K562 (cell line): ENCODE results near the gene TLE6. TPM values are rescaled to one million over a fixed set of nuclear protein-coding genes. Genes with fewer than 3 reads are reported as not detected.
"Not testable (repeated sequence)": the region's sequence is repeated elsewhere in the genome, so short reads cannot be mapped to it uniquely, and the experiment has no call there.

Source experiments
- ATAC-seq: fragments of 200-7000 bp; cut with Tn5 transposase; 3 replicates; pipeline ENCODE4 v1.9.1; 2020; ENCODE audit warnings: moderate library complexity
- BruUV-seq: library from RNA; stranded (reverse); fragments of 400-500 nt; replicated peaks from 2 replicates; lab custom pipeline; 2021; lab: Mats Ljungman, UMichigan
- CTCF ChIA-PET: fragments of 300-600 bp; formaldehyde crosslinking; extraction: SDS; loops from one replicate; lab custom pipeline; 2021; ENCODE audit warnings: low intra/inter-chr PET ratio; lab: Yijun Ruan, JAX
- POLR2A ChIA-PET: fragments of 300-600, 350-650 bp; sonication (Branson Sonifier 250); formaldehyde crosslinking; extraction: SDS; loops from one replicate; lab custom pipeline; 2021; ENCODE audit warnings: antibody characterized with exemption, inconsistent platforms; lab: Yijun Ruan, JAX
- DNase-seq, 4 experiments: peaks; one replicate each; pipeline versions ENCODE4 v3.0.0 to v3.0.0-alpha.2; 2011 to 2018; ENCODE audit warnings: low spot score in 3 of 4, mixed read lengths in 3 of 4; ENCODE audit errors: extremely low read depth in 1 of 4
- FAIRE-seq: peaks from 2 replicates; lab custom pipeline; 2011; peaks lifted over from hg19 to GRCh38; lab: Jason Lieb, UNC
- H2AFZ ChIP-seq: 2 replicates; pipeline ENCODE4 v1.6.0; 2011; ENCODE audit warnings: low read depth, low read length, control low read depth, inconsistent platforms
- H3K27ac ChIP-seq: fragments of 200-600 bp; 3 replicates; pipeline ENCODE4 v1.8.0; 2011; ENCODE audit warnings: low read depth, mild to moderate bottlenecking, control low read depth, inconsistent platforms, low read length, moderate library complexity, mixed read lengths; ENCODE audit errors: extremely low read depth
- H3K27me3 ChIP-seq, 2 experiments: fragments of 300-600 bp in 1 of 2; 2 replicates in 1 of 2; 3 replicates in 1 of 2; pipeline versions ENCODE4 v1.6.0 to v1.8.0; 2011; ENCODE audit warnings: inconsistent platforms in 2 of 2, low read length in 2 of 2, mild to moderate bottlenecking in 1 of 2, mixed read lengths in 1 of 2, moderate library complexity in 1 of 2; ENCODE audit not compliant: control insufficient read depth in 2 of 2, insufficient read depth in 2 of 2
- H3K36me3 ChIP-seq: fragments of 300-600 bp; 3 replicates; pipeline ENCODE4 v1.8.0; 2011; ENCODE audit warnings: mild to moderate bottlenecking, low read length, inconsistent platforms; ENCODE audit not compliant: control insufficient read depth, insufficient read depth
- H3K4me1 ChIP-seq, 2 experiments: fragments of 200-600 bp in 1 of 2; replicated peaks in 1 of 2; 2 replicates in 1 of 2; 3 replicates in 1 of 2; pipeline versions ENCODE4 v1.5.1 to v1.8.0; 2011; ENCODE audit warnings: inconsistent platforms in 2 of 2, low read length in 2 of 2, mild to moderate bottlenecking in 1 of 2, mixed read lengths in 1 of 2, moderate library complexity in 1 of 2; ENCODE audit not compliant: control insufficient read depth in 2 of 2, insufficient read depth in 2 of 2
- H3K4me2 ChIP-seq: 2 replicates; pipeline ENCODE4 v1.6.1; 2011; ENCODE audit warnings: low read length, control low read depth, inconsistent platforms, mixed read lengths; ENCODE audit not compliant: insufficient read depth
- H3K4me3 ChIP-seq: fragments of 200-600 bp; sonication (generic), shearing (Covaris generic); 2 replicates; pipeline ENCODE4 v1.5.1; 2016; ENCODE audit warnings: control low read depth, inconsistent platforms
- H3K79me2 ChIP-seq: fragments of 200-600 bp; 3 replicates; pipeline ENCODE4 v1.8.0; 2011; ENCODE audit warnings: low read length, inconsistent platforms; ENCODE audit not compliant: control insufficient read depth, insufficient read depth
- H3K9ac ChIP-seq, 2 experiments: 2 replicates each; pipeline versions ENCODE4 v1.6.0 to v1.6.1; 2011; ENCODE audit warnings: low read depth in 2 of 2, low read length in 2 of 2, control low read depth in 1 of 2, inconsistent platforms in 1 of 2, mild to moderate bottlenecking in 1 of 2, mixed read lengths in 1 of 2; ENCODE audit not compliant: insufficient read depth in 1 of 2
- H3K9me1 ChIP-seq: one replicate; pipeline ENCODE4 v1.6.0; 2011; ENCODE audit warnings: inconsistent platforms, mild to moderate bottlenecking, low read length, moderate library complexity; ENCODE audit not compliant: control insufficient read depth, insufficient read depth
- H3K9me3 ChIP-seq: replicated peaks from 2 replicates; pipeline ENCODE4 v1.5.1; 2011; ENCODE audit warnings: low read depth, low read length, inconsistent platforms; ENCODE audit not compliant: control insufficient read depth, insufficient read depth
- H4K20me1 ChIP-seq: replicated peaks from 2 replicates; pipeline ENCODE4 v1.6.1; 2011; ENCODE audit warnings: low read length, inconsistent platforms, mixed read lengths; ENCODE audit not compliant: control insufficient read depth, insufficient read depth
- FOXA1 ChIP-seq: fragments of 450-650 bp; IDR thresholded peaks from 2 replicates; pipeline ENCODE4 v1.6.1; 2016; ENCODE audit warnings: mild to moderate bottlenecking, borderline replicate concordance
- FOXJ2 ChIP-seq: fragments of 200-800 bp; sonication (Bioruptor generic); IDR thresholded peaks from 2 replicates; pipeline ENCODE4 v1.6.1; 2016; ENCODE audit warnings: missing genetic modification characterization, missing compliant biosample characterization
- SMC3 ChIP-seq: conservative IDR thresholded peaks from 2 replicates; pipeline ENCODE4 v1.6.1; 2011; ENCODE audit warnings: low read depth, low read length, improper control_type of control experiment; ENCODE audit not compliant: insufficient read depth
- ZBTB33 ChIP-seq: sonication (generic); formaldehyde crosslinking; IDR thresholded peaks from 2 replicates; pipeline ENCODE4 v1.8.1; 2023; ENCODE audit warnings: mild to moderate bottlenecking, missing genetic modification reagents
- ZNF282 ChIP-seq: sonication (generic); formaldehyde crosslinking; IDR thresholded peaks from 2 replicates; pipeline ENCODE4 v1.8.1; 2023; ENCODE audit warnings: missing genetic modification reagents
- WGBS: fragments of 100-300 bp; shearing (Covaris generic); methylation state at CpG from one replicate; pipeline ENCODE4 v1.1.6; 2016; ENCODE audit warnings: low coverage, mixed read lengths; ENCODE audit not compliant: insufficient coverage; ENCODE audit errors: missing lambda C conversion rate; 5-methylcytosine and 5-hydroxymethylcytosine counted together
- in situ Hi-C: fragments of 300-500 bp; cut with MboI; formaldehyde crosslinking; loops from 4 replicates; pipeline ENCODE4 v1.15.0; 2018; ENCODE audit warnings: inconsistent platforms, mixed read lengths
- intact Hi-C: fragments of 100-400 bp; cut with micrococcal nuclease; formaldehyde crosslinking; loops from 2 replicates; pipeline ENCODE4 v1.14.2; 2022
- polyA plus RNA-seq, 8 experiments: library from polyadenylated mRNA; depleted of rRNA in 4 of 8; stranded (reverse) in 5 of 8; unstranded in 3 of 8; fragments of >200 nt; fragmentation: Nextera tagmentation in 2 of 8; fragmentation: Illumina TruSeq in 1 of 8; extraction: Ambion mirVana in 2 of 8; extraction: Trizol in 1 of 8; gene quantifications; 2 replicates each; pipeline versions ENCODE4 v1.2.1 to v1.2.3, GENCODE V29; 2011 to 2014; ENCODE audit warnings: inconsistent platforms in 1 of 8, missing spikeins in 1 of 8
- total RNA-seq, 7 experiments: library from RNA; depleted of rRNA in 6 of 7; stranded (reverse); fragments of >200 nt in 6 of 7; fragmentation: Illumina TruSeq in 2 of 7; extraction: Trizol in 2 of 7; gene quantifications; 2 replicates each; pipeline versions ENCODE4 v1.2.1 to v1.2.3, GENCODE V29; 2011 to 2021; ENCODE audit warnings: low replicate concordance in 1 of 7

TLE6 gene
- total and polyA plus RNA-seq, 9 of the 15 experiments (the other 6 are each of a cell fraction or from before 2014, with no cell fraction given), result 1.1 to 6.1 (median 2.5) TPM

- BruUV-seq, result no TSS peak
- POLR2A ChIA-PET, result interaction anchor here (0.6 kb wide), 1 partner anchor 41 kb away, joined by 3 read pairs; no protein-coding TSS in a partner anchor
Observed at GRCh38 chr19:3010871-3011270, 33.5 kb downstream of the TLE6 start.

GRCh38 chr19:3012059-3012458, 34.7 kb downstream of the TLE6 start:
- H3K4me2 ChIP-seq, H4K20me1 ChIP-seq, in situ Hi-C loops, FAIRE-seq, H2AFZ ChIP-seq, H3K27ac ChIP-seq, H3K79me2 ChIP-seq, ATAC-seq, H3K4me3 ChIP-seq, DNase-seq, H3K9me3 ChIP-seq, BruUV-seq, H3K27me3 ChIP-seq, intact Hi-C loops, H3K9me1 ChIP-seq, H3K36me3 ChIP-seq, CTCF ChIA-PET: not testable (repeated sequence)
- POLR2A ChIA-PET, result interaction anchor here (0.6 to 1.2 kb wide), 3 partner anchors 15 to 34 kb away, joined by 3 read pairs; no protein-coding TSS in a partner anchor
- H3K4me1 ChIP-seq, result peaks cover 0 to 11% of the 10 kb centered on the region in 2 experiments; a peak in 2 of 5 replicates
- WGBS, result 55% methylated on average over 12 of the region's 13 CpGs
- H3K9ac ChIP-seq, result 0 out of 4 replicates have a peak overlapping the region, but pooled peaks of 1 of the 2 experiments have one; percentile 60

More at GRCh38 chr19:3010871-3011270, 33.5 kb downstream of the TLE6 start:
- Histone ChIP-seq H3K36me3 (no peaks in the 10 kb centered on the region), H3K9me3 (no peaks in the 10 kb centered on the region), H3K4me2 (no peak overlapping the region), H3K9me1 (no peaks in the 10 kb centered on the region), H4K20me1 (no peaks in the 10 kb centered on the region), H3K79me2 (no peaks in the 10 kb centered on the region), H2AFZ (no peak overlapping the region), H3K27me3 (no peaks in the 10 kb centered on the region), H3K27ac (no peak overlapping the region), H3K4me1 (peaks cover 0 to 19% of the 10 kb centered on the region in 2 experiments; a peak in 2 of 5 replicates), H3K4me3 (no peak overlapping the region), H3K9ac (no peak overlapping the region)
- CTCF ChIA-PET, result no interaction called here
- in situ Hi-C loops, result no loop called here
- WGBS, result 75% methylated on average over 11 of the region's 13 CpGs
- no peak for DNase-seq
- no peak for ATAC-seq
- FAIRE-seq, result no peak
- intact Hi-C loops, result no loop called here
- TF ChIP-seq ZNF282 (CRISPR knock-in tag) (no peak), FOXA1 (no peak), ZBTB33 (CRISPR knock-in tag) (0 out of 2 replicates have a peak, but pooled peaks have one; percentile 48), SMC3 (no peak), FOXJ2 (tag) (no peak)
